Spleen (tissue), 11 donors: ENCODE data around the gene IQCC. TPM values are rescaled to one million over a fixed set of nuclear protein-coding genes. Genes with fewer than 3 reads are reported as not detected.

Source experiments
- DNase-seq: peaks from one replicate; pipeline ENCODE4 v3.0.0-alpha.2; 2020
- H3K27ac ChIP-seq, 8 donors: fragments of 200-600 bp; sonication (generic) in 7 of 8; 1 replicate in 4 of 8; 2 replicates in 4 of 8; pipeline versions ENCODE4 v1.5.0 to v1.8.0; 2016 to 2021; ENCODE audit warnings: inconsistent platforms in 4 of 8, mild to moderate bottlenecking in 4 of 8, moderate library complexity in 1 of 8
- H3K27me3 ChIP-seq, 7 donors: fragments of 200-600 bp; sonication (generic) in 6 of 7; replicated peaks in 1 of 7; 1 replicate in 4 of 7; 2 replicates in 3 of 7; pipeline versions ENCODE4 v1.5.0 to v1.8.0; 2016 to 2021; ENCODE audit warnings: inconsistent platforms in 3 of 7, mild to moderate bottlenecking in 1 of 7
- H3K36me3 ChIP-seq, 6 donors: fragments of 200-600 bp; sonication (generic) in 5 of 6; 1 replicate in 4 of 6; 2 replicates in 2 of 6; pipeline versions ENCODE4 v1.5.0 to v1.8.0; 2016 to 2021; ENCODE audit warnings: inconsistent platforms in 2 of 6
- H3K4me1 ChIP-seq, 6 donors: fragments of 200-600 bp; sonication (generic) in 5 of 6; 1 replicate in 3 of 6; 2 replicates in 3 of 6; pipeline versions ENCODE4 v1.5.0 to v1.8.0; 2016 to 2021; ENCODE audit warnings: inconsistent platforms in 3 of 6
- H3K4me3 ChIP-seq, 8 donors: fragments of 200-600 bp; sonication (generic) in 7 of 8; 1 replicate in 4 of 8; 2 replicates in 4 of 8; pipeline versions ENCODE4 v1.5.0 to v1.8.0; 2016 to 2021; ENCODE audit warnings: inconsistent platforms in 4 of 8, mild to moderate bottlenecking in 4 of 8, moderate library complexity in 2 of 8
- H3K9me3 ChIP-seq, 8 donors: fragments of 200-600 bp; sonication (generic) in 7 of 8; 1 replicate in 4 of 8; 2 replicates in 4 of 8; pipeline versions ENCODE4 v1.5.0 to v1.8.0; 2016 to 2021; ENCODE audit warnings: inconsistent platforms in 4 of 8
- CTCF ChIP-seq, 11 experiments: fragments of 200-600 bp in 7 of 11; fragments of 450-650 bp in 4 of 11; sonication (generic) in 4 of 11; IDR thresholded peaks in 8 of 11; conservative IDR thresholded peaks in 3 of 11; 1 replicate in 7 of 11; 2 replicates in 4 of 11; pipeline versions ENCODE4 v1.4.0 to v1.8.0; 2016 to 2021; ENCODE audit warnings: antibody characterized with exemption in 11 of 11, inconsistent platforms in 4 of 11, mild to moderate bottlenecking in 1 of 11
- POLR2A ChIP-seq, 3 donors: fragments of 450-650 bp; IDR thresholded peaks; one replicate each; pipeline ENCODE4 v1.5.1; 2017; ENCODE audit warnings: antibody characterized with exemption in 3 of 3, mild to moderate bottlenecking in 1 of 3
- POLR2AphosphoS5 ChIP-seq, 3 donors: sonication (generic); formaldehyde crosslinking; IDR thresholded peaks; one replicate each; pipeline ENCODE4 v1.5.1; 2017; ENCODE audit warnings: antibody characterized with exemption in 3 of 3
- WGBS, 5 donors: extraction: QIAGEN DNeasy Blood & Tissue Kit in 3 of 5; methylation state at CpG; one replicate each; pipeline versions ENCODE4 v1.1.5 to v1.1.7; 2013 to 2018; 5-methylcytosine and 5-hydroxymethylcytosine counted together
- intact Hi-C: fragments of 100-400 bp; cut with DNase I; formaldehyde crosslinking; loops from one replicate; pipeline ENCODE4 v1.15.0; 2023; ENCODE audit warnings: low total_unique reads
- polyA plus RNA-seq, 3 donors: library from polyadenylated mRNA; stranded (reverse); fragments of 200-250 nt; gene quantifications; one replicate each; pipeline ENCODE4 v1.2.1, GENCODE V29; 2013
- total RNA-seq, 7 donors: library from RNA; depleted of rRNA in 3 of 7; stranded (reverse); fragments of >200 nt in 3 of 7; fragmentation: NEBNext Ultra II Directional in 4 of 7; extraction: Animal tissue kit (Norgen Biotek cat#: 25700) in 4 of 7; gene quantifications; one replicate each; pipeline versions ENCODE4 v1.1.0 to v1.2.1, GENCODE V29; 2016 to 2021
- donor health status: healthy with polysubstance abuse.
- donor health status: DM: no; HTN: no; CAD: no; lungs with moderate emphysema.
- donor health status: DM: no; HTN: no; CAD: no.
- donor health status: Bipolar disorder and iron deficiency.
- donor health status: healthy.
- donor health status: DM: no; HTN: no; CAD: no.
- donor health status: DM: yes; HTN: yes; CAD: no.

Gene IQCC
- total and polyA plus RNA-seq, 10 donors = 1.2 to 2.4 (median 1.7) TPM

- intact Hi-C loops = no loop called here
- 64 to 75% (median 69%) methylated on average over 9 of the region's 9 CpGs for WGBS, 5 donors
- TF ChIP-seq POLR2A (IDR thresholded peaks at IDR 0.05) = no peak
- no peak for TF ChIP-seq POLR2AphosphoS5 (IDR thresholded peaks at IDR 0.05)
- TF ChIP-seq CTCF (IDR thresholded peaks at IDR 0.05 in 8 of 11, conservative IDR thresholded peaks at IDR 0.05 in 3 of 11) = no peak
Observed at GRCh38 chr1:32256473-32257226, 51.2 kb downstream of the IQCC start.

GRCh38 chr1:32257227-32257508 is 51.7 kb downstream of the IQCC start:
- Histone ChIP-seq H3K27ac (peak overlapping the region in 4 of 8 donors; percentile 89 to 96 (median 92)), H3K27me3 (no peaks in the 10 kb centered on the region), H3K36me3 (no peaks in the 10 kb centered on the region), H3K4me3 (peak overlapping the region in 1 of 8 donors; percentile 71), H3K4me1 (peaks cover 8 to 87% (median 51%) of the 10 kb centered on the region in 6 donors), H3K9me3 (no peaks in the 10 kb centered on the region)
- intact Hi-C loops = no loop called here
- DNase-seq = no peak
- TF ChIP-seq POLR2A (IDR thresholded peaks at IDR 0.05) (no peak), CTCF (IDR thresholded peaks at IDR 0.05 in 8 of 11, conservative IDR thresholded peaks at IDR 0.05 in 3 of 11) (no peak), POLR2AphosphoS5 (IDR thresholded peaks at IDR 0.05) (no peak)
- 82 to 93% (median 88%) methylated on average over 6 of the region's 6 CpGs for WGBS, 5 donors

More at GRCh38 chr1:32256473-32257226, 51.2 kb downstream of the IQCC start:
- no peaks in the 10 kb centered on the region for H3K36me3 ChIP-seq
- no peaks in the 10 kb centered on the region for H3K9me3 ChIP-seq
- peak overlapping the region in 4 of 8 donors; percentile 89 to 96 (median 92) for H3K27ac ChIP-seq
- H3K27me3 ChIP-seq = no peaks in the 10 kb centered on the region
- peak overlapping the region in 3 of 8 donors; percentile 10 to 71 (median 41) for H3K4me3 ChIP-seq
- peaks cover 11 to 93% (median 56%) of the 10 kb centered on the region in 6 donors for H3K4me1 ChIP-seq
- no peak for DNase-seq

Other genes starting within 250 kb of the IQCC start
- gene KHDRBS1, start 191.8 kb upstream of the IQCC start, total RNA-seq = 100 to 1,000 TPM in 3 of 7 donors, 10 to 100 TPM in 4; 69.9 to 109 (median 97.9) TPM
- 10 to 100 TPM; 63.8 to 80.6 (median 74.5) TPM for gene KHDRBS1, start 191.8 kb upstream of the IQCC start, polyA plus RNA-seq
- 10 to 100 TPM in 5 of 7 donors, 1 to 10 TPM in 2; 6.4 to 18.6 (median 16.0) TPM for gene TMEM39B, start 132.7 kb upstream of the IQCC start, total RNA-seq
- gene TMEM39B, start 132.7 kb upstream of the IQCC start, polyA plus RNA-seq = 10 to 100 TPM; 10.5 to 12.0 (median 11.9) TPM
- 10 to 100 TPM; 37.0 to 57.1 (median 50.2) TPM for gene KPNA6, start 97.6 kb upstream of the IQCC start, total RNA-seq
- gene KPNA6, start 97.6 kb upstream of the IQCC start, polyA plus RNA-seq = 1 to 10 TPM; 3.5 to 6.7 (median 4.0) TPM
- gene TXLNA, start 26.0 kb upstream of the IQCC start, total RNA-seq = 10 to 100 TPM; 39.2 to 49.3 (median 42.9) TPM
- 10 to 100 TPM in 1 of 3 donors, 1 to 10 TPM in 2; 8.7 to 24.8 (median 8.9) TPM for gene TXLNA, start 26.0 kb upstream of the IQCC start, polyA plus RNA-seq
- gene CCDC28B, start 5.1 kb upstream of the IQCC start, total RNA-seq = 1 to 10 TPM; 3.9 to 8.2 (median 5.1) TPM
- gene CCDC28B, start 5.1 kb upstream of the IQCC start, polyA plus RNA-seq = 10 to 100 TPM; 13.1 to 22.4 (median 13.5) TPM
- not detected for gene DCDC2B, start 3.4 kb downstream of the IQCC start, total RNA-seq
- gene DCDC2B, start 3.4 kb downstream of the IQCC start, polyA plus RNA-seq = under 1 TPM in 1 of 3 donors, not detected in 2; 0.03 TPM
- 10 to 100 TPM; 18.4 to 30.2 (median 27.2) TPM for gene TMEM234, start 16.7 kb downstream of the IQCC start, total RNA-seq
- 10 to 100 TPM in 2 of 3 donors, 1 to 10 TPM in 1; 7.7 to 14.9 (median 11.1) TPM for gene TMEM234, start 16.7 kb downstream of the IQCC start, polyA plus RNA-seq
- 100 to 1,000 TPM in 6 of 7 donors, 10 to 100 TPM in 1; 94.5 to 122 (median 104) TPM for gene EIF3I, start 16.7 kb downstream of the IQCC start, total RNA-seq
- 100 to 1,000 TPM; 144 to 182 (median 155) TPM for gene EIF3I, start 16.7 kb downstream of the IQCC start, polyA plus RNA-seq
- 1 to 10 TPM in 5 of 7 donors, under 1 TPM in 1, not detected in 1; 0.54 to 2.3 (median 1.3) TPM for gene FAM167B, start 41.6 kb downstream of the IQCC start, total RNA-seq
- gene FAM167B, start 41.6 kb downstream of the IQCC start, polyA plus RNA-seq = 1 to 10 TPM; 2.3 to 2.7 (median 2.7) TPM
- gene LCK, start 45.6 kb downstream of the IQCC start, total RNA-seq = 10 to 100 TPM; 43.0 to 84.5 (median 58.7) TPM
- gene LCK, start 45.6 kb downstream of the IQCC start, polyA plus RNA-seq = 10 to 100 TPM; 37.9 to 47.8 (median 42.8) TPM
- 100 to 1,000 TPM in 4 of 7 donors, 10 to 100 TPM in 3; 83.0 to 116 (median 103) TPM for gene HDAC1, start 86.4 kb downstream of the IQCC start, total RNA-seq
- gene HDAC1, start 86.4 kb downstream of the IQCC start, polyA plus RNA-seq = 100 to 1,000 TPM in 1 of 3 donors, 10 to 100 TPM in 2; 91.0 to 108 (median 92.6) TPM
- 10 to 100 TPM; 25.7 to 73.8 (median 60.0) TPM for gene MARCKSL1, start 130.6 kb downstream of the IQCC start, total RNA-seq
- gene MARCKSL1, start 130.6 kb downstream of the IQCC start, polyA plus RNA-seq = 100 to 1,000 TPM in 1 of 3 donors, 10 to 100 TPM in 2; 73.5 to 120 (median 88.8) TPM
- 10 to 100 TPM; 10.5 to 23.5 (median 13.8) TPM for gene FAM229A, start 156.8 kb downstream of the IQCC start, total RNA-seq
- 10 to 100 TPM; 10.8 to 27.6 (median 26.5) TPM for gene FAM229A, start 156.8 kb downstream of the IQCC start, polyA plus RNA-seq
- 1 to 10 TPM in 6 of 7 donors, under 1 TPM in 1; 0.60 to 6.6 (median 3.9) TPM for gene TSSK3, start 156.9 kb downstream of the IQCC start, total RNA-seq
- 1 to 10 TPM in 1 of 3 donors, under 1 TPM in 2; 0.15 to 2.9 (median 0.27) TPM for gene TSSK3, start 156.9 kb downstream of the IQCC start, polyA plus RNA-seq
- gene BSDC1, start 188.8 kb downstream of the IQCC start, total RNA-seq = 10 to 100 TPM; 65.3 to 95.8 (median 77.0) TPM
- gene BSDC1, start 188.8 kb downstream of the IQCC start, polyA plus RNA-seq = 10 to 100 TPM; 18.4 to 39.5 (median 20.1) TPM